Testis (tissue), 2 donors: ENCODE measurements around the gene NECTIN1.

Experiments
- CTCF ChIP-seq, 3 experiments: fragments of 450-650 bp in 2 of 3; fragments of 200-600 bp in 1 of 3; sonication (generic) in 1 of 3; IDR thresholded peaks; one replicate each; pipeline ENCODE4 v1.5.1; 2016 to 2019; ENCODE audit warnings: antibody characterized with exemption in 3 of 3, mild to moderate bottlenecking in 2 of 3, moderate library complexity in 1 of 3
- POLR2A ChIP-seq: fragments of 450-650 bp; IDR thresholded peaks from one replicate; pipeline ENCODE4 v1.6.1; 2017; ENCODE audit warnings: antibody characterized with exemption, mild to moderate bottlenecking, moderate library complexity

DNA sequence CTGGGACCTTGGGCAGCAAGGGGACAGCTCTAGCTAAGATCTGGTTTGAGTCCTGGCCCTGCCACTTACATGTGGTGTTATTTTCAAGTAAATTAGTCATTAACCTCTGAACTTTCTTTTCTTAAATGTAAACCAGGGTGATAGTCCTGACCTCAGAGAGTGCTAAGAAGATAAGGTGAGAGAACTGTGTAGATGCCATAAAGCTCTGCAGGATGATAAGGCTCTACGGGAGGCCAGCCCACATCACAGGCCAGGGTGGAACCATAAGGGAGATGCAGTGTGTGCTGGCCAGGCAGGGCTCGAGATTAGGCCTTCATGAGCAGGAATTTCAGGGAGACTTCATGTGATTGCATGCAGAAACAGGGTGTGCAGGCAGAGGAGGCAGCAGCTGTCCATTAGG lies 24.2 kb downstream of the NECTIN1 start:
- TF ChIP-seq CTCF (IDR thresholded peaks at IDR 0.05) (no peak), POLR2A (no peak)
